Keratinocyte (primary cell): ENCODE data around the gene ERC1. TPM values are rescaled to one million over a fixed set of nuclear protein-coding genes. Genes with fewer than 3 reads are reported as not detected.
A peak's percentile ranks its signal among the peaks of the same experiment; 100 is the strongest.

Source experiments
- DNase-seq: peaks from one replicate; pipeline ENCODE4 v3.0.0-alpha.2; 2011; ENCODE audit warnings: low read depth, missing footprints, low spot score
- FAIRE-seq: peaks from 2 replicates; lab custom pipeline; 2011; peaks lifted over from hg19 to GRCh38; lab: Jason Lieb, UNC
- H2AFZ ChIP-seq: 2 replicates; pipeline ENCODE4 v1.6.0; 2012; ENCODE audit warnings: low read length, control low read depth, inconsistent platforms; ENCODE audit not compliant: control insufficient read depth
- H3K27ac ChIP-seq: 2 replicates; pipeline ENCODE4 v1.5.1; 2011; ENCODE audit warnings: low read length; ENCODE audit not compliant: control insufficient read depth, insufficient read depth
- H3K27me3 ChIP-seq: 3 replicates; pipeline ENCODE4 v1.6.0; 2011; ENCODE audit warnings: low read length; ENCODE audit not compliant: control insufficient read depth, insufficient read depth; ENCODE audit errors: extremely low read depth
- H3K36me3 ChIP-seq, 2 experiments: 2 replicates in 1 of 2; 3 replicates in 1 of 2; pipeline ENCODE4 v1.5.1; 2011; ENCODE audit warnings: low read length in 2 of 2, mild to moderate bottlenecking in 1 of 2; ENCODE audit not compliant: control insufficient read depth in 2 of 2, insufficient read depth in 2 of 2; ENCODE audit errors: extremely low read depth in 1 of 2
- H3K4me1 ChIP-seq: 3 replicates; pipeline ENCODE4 v1.5.1; 2011; ENCODE audit warnings: low read length; ENCODE audit not compliant: control insufficient read depth, insufficient read depth; ENCODE audit errors: extremely low read depth
- H3K4me2 ChIP-seq: 3 replicates; pipeline ENCODE4 v1.6.0; 2011; ENCODE audit warnings: low read depth, low read length; ENCODE audit not compliant: control insufficient read depth, insufficient read depth; ENCODE audit errors: extremely low read depth
- H3K4me3 ChIP-seq, 3 experiments: fragments of 200-600 bp in 1 of 3; sonication (generic) in 1 of 3; 2 replicates in 2 of 3; 3 replicates in 1 of 3; pipeline ENCODE4 v1.5.1; 2011 to 2016; ENCODE audit warnings: low read length in 3 of 3, mild to moderate bottlenecking in 3 of 3, control low read depth in 2 of 3, inconsistent platforms in 1 of 3, low read depth in 1 of 3, mixed read lengths in 1 of 3, mixed run types in 1 of 3, moderate library complexity in 1 of 3; ENCODE audit not compliant: control insufficient read depth in 2 of 3, insufficient read depth in 2 of 3; ENCODE audit errors: extremely low read depth in 1 of 3
- H3K79me2 ChIP-seq: 2 replicates; pipeline ENCODE4 v1.6.0; 2012; ENCODE audit warnings: low read length; ENCODE audit not compliant: control insufficient read depth, insufficient read depth
- H3K9ac ChIP-seq: 3 replicates; pipeline ENCODE4 v1.6.0; 2011; ENCODE audit warnings: low read length; ENCODE audit not compliant: control insufficient read depth, insufficient read depth; ENCODE audit errors: extremely low read depth
- H3K9me1 ChIP-seq: 3 replicates; pipeline ENCODE4 v1.6.0; 2011; ENCODE audit warnings: low read length; ENCODE audit not compliant: control insufficient read depth, insufficient read depth; ENCODE audit errors: extremely low read depth
- H3K9me3 ChIP-seq: 2 replicates; pipeline ENCODE4 v1.5.1; 2012; ENCODE audit warnings: low read depth, low read length; ENCODE audit not compliant: control insufficient read depth
- H4K20me1 ChIP-seq: 3 replicates; pipeline ENCODE4 v1.6.0; 2011; ENCODE audit warnings: low read length; ENCODE audit not compliant: control insufficient read depth, insufficient read depth; ENCODE audit errors: extremely low read depth
- EZH2 ChIP-seq: IDR thresholded peaks from one replicate; pipeline ENCODE4 v1.6.1; 2012; ENCODE audit warnings: inconsistent platforms, mild to moderate bottlenecking, low read length, moderate library complexity
- dilution Hi-C: fragments of 300-500 bp; cut with MboI; formaldehyde crosslinking; loops from one replicate; pipeline ENCODE4 v1.7.0; 2020; ENCODE audit warnings: low sequenced_read_pairs; ENCODE audit not compliant: extremely low pct_ligation_motif_present
- polyA plus RNA-seq, 5 experiments: library from polyadenylated mRNA; depleted of rRNA in 3 of 5; stranded (reverse) in 3 of 5; stranded (forward) in 1 of 5; unstranded in 1 of 5; fragments of >200 nt; gene quantifications; 1 replicate in 1 of 5; 2 replicates in 3 of 5; 3 replicates in 1 of 5; pipeline versions ENCODE4 v1.2.1 to v1.2.3, GENCODE V29; 2011 to 2012; ENCODE audit warnings: missing spikeins in 2 of 5, low read depth in 1 of 5, low replicate concordance in 1 of 5
- TF ChIP-seq, protein P1 (sequence below), 3 experiments: IDR thresholded peaks in 1 of 3; conservative IDR thresholded peaks in 1 of 3; optimal IDR thresholded peaks in 1 of 3; 2 replicates in 2 of 3; 3 replicates in 1 of 3; pipeline versions ENCODE3 to v1.5.1; 2011; ENCODE audit warnings: low read length in 3 of 3, mild to moderate bottlenecking in 3 of 3, moderate library complexity in 2 of 3, control low read depth in 1 of 3, inconsistent platforms in 1 of 3; ENCODE audit not compliant: insufficient read depth in 2 of 3; ENCODE audit errors: extremely low read depth in 1 of 3

The ERC1 gene
- polyA plus RNA-seq, 1 donor (not counting 4 experiments of a cell fraction or from before 2014, with no cell fraction given), result 16.1 TPM

GRCh38 chr12:1531654-1532374, 540.8 kb downstream of the ERC1 start:
- Histone ChIP-seq H4K20me1 (peaks cover 7% of the 10 kb centered on the region), H3K27ac (no peak overlapping the region), H3K4me3 (peak overlapping the region; percentile 56 to 77 (median 61)), H2AFZ (peak overlapping the region; percentile 22), H3K9ac (peak overlapping the region; percentile 70), H3K9me3 (no peaks in the 10 kb centered on the region), H3K9me1 (no peaks in the 10 kb centered on the region), H3K4me2 (peak overlapping the region; percentile 74), H3K79me2 (peaks cover 56% of the 10 kb centered on the region), H3K4me1 (peaks cover 29% of the 10 kb centered on the region), H3K36me3 (no peaks in the 10 kb centered on the region), H3K27me3 (peaks cover 23% of the 10 kb centered on the region)
- TF ChIP-seq EZH2, result no peak
- TF ChIP-seq, protein P1, sequence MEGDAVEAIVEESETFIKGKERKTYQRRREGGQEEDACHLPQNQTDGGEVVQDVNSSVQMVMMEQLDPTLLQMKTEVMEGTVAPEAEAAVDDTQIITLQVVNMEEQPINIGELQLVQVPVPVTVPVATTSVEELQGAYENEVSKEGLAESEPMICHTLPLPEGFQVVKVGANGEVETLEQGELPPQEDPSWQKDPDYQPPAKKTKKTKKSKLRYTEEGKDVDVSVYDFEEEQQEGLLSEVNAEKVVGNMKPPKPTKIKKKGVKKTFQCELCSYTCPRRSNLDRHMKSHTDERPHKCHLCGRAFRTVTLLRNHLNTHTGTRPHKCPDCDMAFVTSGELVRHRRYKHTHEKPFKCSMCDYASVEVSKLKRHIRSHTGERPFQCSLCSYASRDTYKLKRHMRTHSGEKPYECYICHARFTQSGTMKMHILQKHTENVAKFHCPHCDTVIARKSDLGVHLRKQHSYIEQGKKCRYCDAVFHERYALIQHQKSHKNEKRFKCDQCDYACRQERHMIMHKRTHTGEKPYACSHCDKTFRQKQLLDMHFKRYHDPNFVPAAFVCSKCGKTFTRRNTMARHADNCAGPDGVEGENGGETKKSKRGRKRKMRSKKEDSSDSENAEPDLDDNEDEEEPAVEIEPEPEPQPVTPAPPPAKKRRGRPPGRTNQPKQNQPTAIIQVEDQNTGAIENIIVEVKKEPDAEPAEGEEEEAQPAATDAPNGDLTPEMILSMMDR (optimal IDR thresholded peaks at IDR 0.05 in 1 of 3, IDR thresholded peaks at IDR 0.05 in 1 of 3, conservative IDR thresholded peaks at IDR 0.05 in 1 of 3; ENCODE audit: extremely low read depth in 1 of 3, insufficient read depth in 2 of 3, low read length in 3 of 3), result no peak
- FAIRE-seq (no peak), DNase-seq (no peak)
- dilution Hi-C loops, result no loop called here

DNA sequence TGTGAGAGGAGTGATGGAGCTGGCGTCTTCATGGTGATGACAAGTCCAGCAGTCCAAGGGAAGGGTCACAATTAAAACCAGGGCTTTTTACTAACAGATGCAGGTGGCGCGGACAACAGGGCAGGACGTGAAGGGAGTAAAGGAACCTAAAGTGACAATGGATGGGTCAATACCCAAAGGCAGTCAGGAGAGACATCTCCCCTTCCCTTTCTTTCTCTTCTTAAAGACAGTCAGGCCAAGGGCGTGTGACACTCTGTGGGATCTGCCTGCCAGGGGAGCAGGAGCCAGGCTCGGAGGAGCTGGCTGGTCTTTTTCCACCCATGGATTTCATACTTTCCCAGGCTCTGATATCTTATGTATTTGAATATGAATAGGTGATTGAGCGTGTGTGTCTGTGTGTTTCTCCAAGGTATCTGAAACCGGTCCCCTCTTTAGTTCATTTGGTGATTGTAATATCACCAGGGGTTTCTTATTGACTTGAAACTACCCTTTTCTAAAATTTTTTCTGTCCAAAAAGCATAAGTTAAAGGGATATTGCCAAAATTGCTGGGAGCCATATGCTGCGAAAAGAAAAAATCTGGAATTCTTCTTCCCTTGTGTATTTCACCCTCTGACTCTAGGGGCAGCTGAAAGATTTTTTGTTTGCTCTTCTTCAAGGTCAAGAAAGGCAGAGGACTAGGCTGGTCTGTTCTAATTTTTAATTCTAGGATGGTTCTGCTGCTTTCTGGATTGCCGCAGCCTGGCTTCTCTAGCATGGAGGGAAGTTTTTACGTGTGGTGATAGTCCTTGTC, 541.5 kb downstream of the ERC1 start:
- Histone ChIP-seq H2AFZ (no peak overlapping the region), H3K79me2 (peaks cover 64% of the 10 kb centered on the region), H3K9ac (no peak overlapping the region), H3K9me1 (no peaks in the 10 kb centered on the region), H3K4me1 (peaks cover 22% of the 10 kb centered on the region), H3K9me3 (no peaks in the 10 kb centered on the region), H3K27me3 (peaks cover 23% of the 10 kb centered on the region), H4K20me1 (peaks cover 9% of the 10 kb centered on the region), H3K36me3 (no peaks in the 10 kb centered on the region), H3K27ac (no peak overlapping the region), H3K4me3 (peak overlapping the region in 2 of 3 experiments; percentile 61 to 77), H3K4me2 (peak overlapping the region; percentile 74)
- no peak for DNase-seq
- peak; percentile 73 for FAIRE-seq
- dilution Hi-C loops, result no loop called here
- TF ChIP-seq, protein P1 (optimal IDR thresholded peaks at IDR 0.05 in 1 of 3, IDR thresholded peaks at IDR 0.05 in 1 of 3, conservative IDR thresholded peaks at IDR 0.05 in 1 of 3; ENCODE audit: extremely low read depth in 1 of 3, insufficient read depth in 2 of 3, low read length in 3 of 3), result no peak
- no peak for TF ChIP-seq EZH2
